HepG2 (cell line): ENCODE results near the gene MATK. TPM values are rescaled to one million over a fixed set of nuclear protein-coding genes. Genes with fewer than 3 reads are reported as not detected.

Experiments
- BRCA1 ChIP-seq: sonication (generic); formaldehyde crosslinking; IDR thresholded peaks from 2 replicates; pipeline ENCODE4 v1.4.0; 2020; ENCODE audit warnings: missing genetic modification reagents
- CREB1 ChIP-seq, 2 experiments: fragments of 450-650 bp in 1 of 2; IDR thresholded peaks; 2 replicates each; pipeline ENCODE4 v1.6.1; 2016 to 2017; ENCODE audit warnings: control low read depth in 1 of 2, mild to moderate bottlenecking in 1 of 2, missing compliant biosample characterization in 1 of 2, missing genetic modification characterization in 1 of 2
- FOXA3 ChIP-seq: IDR thresholded peaks from 2 replicates; pipeline ENCODE4 v1.6.1; 2016; ENCODE audit warnings: missing genetic modification reagents, missing compliant biosample characterization
- HOXA3 ChIP-seq: sonication (generic); formaldehyde crosslinking; IDR thresholded peaks from 2 replicates; pipeline ENCODE4 v1.5.0; 2020; ENCODE audit warnings: missing genetic modification reagents
- JARID2 ChIP-seq: sonication (generic); formaldehyde crosslinking; IDR thresholded peaks from 2 replicates; pipeline ENCODE4 v1.8.1; 2023; ENCODE audit warnings: missing genetic modification reagents, inconsistent platforms; ENCODE audit not compliant: insufficient replicate concordance
- KAT7 ChIP-seq: IDR thresholded peaks from 2 replicates; pipeline ENCODE4 v1.6.1; 2018; ENCODE audit warnings: borderline replicate concordance, missing compliant biosample characterization
- KDM5A ChIP-seq: fragments of 200-600 bp; sonication (generic); IDR thresholded peaks from 2 replicates; pipeline ENCODE4 v1.7.0; 2018; ENCODE audit warnings: antibody characterized with exemption, mild to moderate bottlenecking, low read length, borderline replicate concordance
- MTA1 ChIP-seq: sonication (generic); formaldehyde crosslinking; IDR thresholded peaks from 2 replicates; pipeline ENCODE4 v1.4.0; 2020; ENCODE audit warnings: missing genetic modification reagents, mild to moderate bottlenecking, borderline replicate concordance
- SIN3B ChIP-seq: fragments of 150-350 bp; IDR thresholded peaks from 2 replicates; pipeline ENCODE4 v1.6.1; 2014; ENCODE audit warnings: low read length
- SIX1 ChIP-seq: sonication (generic); formaldehyde crosslinking; IDR thresholded peaks from 2 replicates; pipeline ENCODE4 v1.4.0; 2020; ENCODE audit warnings: missing genetic modification reagents, borderline replicate concordance
- SP1 ChIP-seq, 2 experiments: fragments of 450-650 bp in 1 of 2; sonication (generic) in 1 of 2; formaldehyde crosslinking in 1 of 2; IDR thresholded peaks; 2 replicates each; pipeline versions ENCODE4 v1.4.0 to v1.6.1; 2016 to 2020; ENCODE audit warnings: missing genetic modification reagents in 1 of 2
- TAF1 ChIP-seq: sonication (generic); formaldehyde crosslinking; IDR thresholded peaks from 2 replicates; pipeline ENCODE4 v1.4.0; 2020; ENCODE audit warnings: missing genetic modification reagents
- ZBTB38 ChIP-seq: sonication (generic); formaldehyde crosslinking; IDR thresholded peaks from 2 replicates; pipeline ENCODE4 v1.5.1; 2020; ENCODE audit warnings: mild to moderate bottlenecking, missing genetic modification reagents
- ZNF251 ChIP-seq: sonication (generic); formaldehyde crosslinking; IDR thresholded peaks from 2 replicates; pipeline ENCODE4 v1.9.0; 2021; ENCODE audit warnings: mild to moderate bottlenecking, missing genetic modification reagents
- ZNF263 ChIP-seq: sonication (generic); formaldehyde crosslinking; IDR thresholded peaks from 2 replicates; pipeline ENCODE4 v1.4.0; 2020; ENCODE audit warnings: missing genetic modification reagents
- polyA plus RNA-seq, 8 experiments: library from polyadenylated mRNA; depleted of rRNA in 3 of 8; stranded (reverse) in 7 of 8; unstranded in 1 of 8; fragments of >200 nt; fragmentation: Illumina TruSeq in 4 of 8; extraction: Trizol in 4 of 8; gene quantifications; 2 replicates each; pipeline versions ENCODE4 v1.2.1 to v1.2.3, GENCODE V29; 2011 to 2016; ENCODE audit warnings: low read depth in 4 of 8, missing spikeins in 1 of 8, mixed read lengths in 1 of 8; ENCODE audit not compliant: insufficient read depth in 1 of 8
- total RNA-seq, 5 experiments: library from RNA; depleted of rRNA; stranded (reverse); fragments of >200 nt; fragmentation: Illumina TruSeq; extraction: Trizol; gene quantifications; 2 replicates each; pipeline ENCODE4 v1.2.3, GENCODE V29; 2016; ENCODE audit warnings: low read depth in 1 of 5
- TF ChIP-seq, protein P1 (sequence below): sonication (generic); formaldehyde crosslinking; IDR thresholded peaks from 2 replicates; pipeline ENCODE4 v1.5.1; 2020; ENCODE audit warnings: missing genetic modification reagents, mild to moderate bottlenecking, borderline replicate concordance
- TF ChIP-seq, protein P2 (sequence below): sonication (generic); formaldehyde crosslinking; IDR thresholded peaks from 2 replicates; pipeline ENCODE4 v1.4.0; 2020; ENCODE audit warnings: missing genetic modification reagents, borderline replicate concordance
- TF ChIP-seq, protein P3 (sequence below): sonication (generic); formaldehyde crosslinking; IDR thresholded peaks from 2 replicates; pipeline ENCODE4 v1.4.0; 2020; ENCODE audit warnings: missing genetic modification reagents
- TF ChIP-seq, protein P4 (sequence below): sonication (generic); formaldehyde crosslinking; IDR thresholded peaks from 2 replicates; pipeline ENCODE4 v1.5.0; 2020; ENCODE audit warnings: mild to moderate bottlenecking, missing genetic modification reagents

Gene MATK
- total and polyA plus RNA-seq, 2 of the 13 experiments (the other 11 are each of a cell fraction or from before 2014, with no cell fraction given) = 0.09 TPM; not detected in 1

DNA sequence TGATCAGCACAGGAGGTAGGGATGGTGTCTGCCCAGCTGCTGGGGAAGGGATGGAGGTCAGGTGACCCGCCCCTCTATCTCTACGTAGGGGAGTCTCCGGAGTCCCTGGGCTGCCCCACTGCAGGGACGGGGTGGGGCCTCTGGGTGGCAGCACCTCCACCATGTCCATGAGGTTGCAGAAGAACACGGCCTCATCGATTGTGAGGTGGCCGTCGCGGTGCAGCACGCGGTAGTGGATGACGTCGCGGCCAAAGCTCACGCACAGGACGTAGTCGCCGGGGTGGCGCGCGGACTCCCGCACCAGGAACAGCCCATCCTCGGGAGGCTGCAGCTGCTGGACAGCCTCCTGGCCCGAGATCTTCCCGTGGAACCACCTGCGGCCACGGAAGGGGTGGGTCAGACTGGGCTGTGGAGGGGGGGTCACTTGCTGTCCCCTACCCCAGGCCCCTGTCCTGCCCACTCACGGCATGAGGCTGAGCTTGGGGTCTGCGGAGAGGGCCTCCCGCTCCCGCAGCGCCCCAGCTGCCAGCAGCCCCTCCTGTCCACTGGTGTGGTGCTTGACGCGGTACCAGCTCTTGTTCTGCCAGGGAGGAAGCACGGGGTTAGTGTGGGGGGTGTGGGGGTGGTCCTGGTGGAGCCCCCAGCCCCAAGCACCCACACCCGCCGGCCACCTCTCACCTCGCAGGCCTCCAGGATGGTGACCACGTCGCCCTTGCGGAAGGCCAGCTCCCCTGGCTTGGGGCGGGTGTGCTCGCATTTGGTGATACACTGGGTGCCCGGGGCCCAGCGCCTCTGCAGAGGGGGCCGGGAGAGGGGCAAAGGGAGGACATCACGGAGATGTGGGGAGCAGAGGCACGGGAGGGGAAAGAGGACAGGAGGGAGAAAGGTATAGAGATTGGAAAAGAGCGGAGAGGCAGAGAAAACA is 2.3 kb downstream of the MATK start (continued):
- TF ChIP-seq KAT7 (CRISPR knock-in tag) = no peak
- 0 out of 2 replicates have a peak, but pooled peaks have one; percentile 38 for TF ChIP-seq ZBTB38
- TF ChIP-seq HOXA3 (CRISPR knock-in tag) = peak; percentile 80
- TF ChIP-seq JARID2 = no peak
- no peak for TF ChIP-seq ZNF251 (CRISPR knock-in tag)
- TF ChIP-seq, protein P1, sequence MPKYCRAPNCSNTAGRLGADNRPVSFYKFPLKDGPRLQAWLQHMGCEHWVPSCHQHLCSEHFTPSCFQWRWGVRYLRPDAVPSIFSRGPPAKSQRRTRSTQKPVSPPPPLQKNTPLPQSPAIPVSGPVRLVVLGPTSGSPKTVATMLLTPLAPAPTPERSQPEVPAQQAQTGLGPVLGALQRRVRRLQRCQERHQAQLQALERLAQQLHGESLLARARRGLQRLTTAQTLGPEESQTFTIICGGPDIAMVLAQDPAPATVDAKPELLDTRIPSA (CRISPR knock-in tag) = no peak
- no peak for TF ChIP-seq SIN3B
- no peak for TF ChIP-seq SIX1 (CRISPR knock-in tag)
- TF ChIP-seq, protein P2, sequence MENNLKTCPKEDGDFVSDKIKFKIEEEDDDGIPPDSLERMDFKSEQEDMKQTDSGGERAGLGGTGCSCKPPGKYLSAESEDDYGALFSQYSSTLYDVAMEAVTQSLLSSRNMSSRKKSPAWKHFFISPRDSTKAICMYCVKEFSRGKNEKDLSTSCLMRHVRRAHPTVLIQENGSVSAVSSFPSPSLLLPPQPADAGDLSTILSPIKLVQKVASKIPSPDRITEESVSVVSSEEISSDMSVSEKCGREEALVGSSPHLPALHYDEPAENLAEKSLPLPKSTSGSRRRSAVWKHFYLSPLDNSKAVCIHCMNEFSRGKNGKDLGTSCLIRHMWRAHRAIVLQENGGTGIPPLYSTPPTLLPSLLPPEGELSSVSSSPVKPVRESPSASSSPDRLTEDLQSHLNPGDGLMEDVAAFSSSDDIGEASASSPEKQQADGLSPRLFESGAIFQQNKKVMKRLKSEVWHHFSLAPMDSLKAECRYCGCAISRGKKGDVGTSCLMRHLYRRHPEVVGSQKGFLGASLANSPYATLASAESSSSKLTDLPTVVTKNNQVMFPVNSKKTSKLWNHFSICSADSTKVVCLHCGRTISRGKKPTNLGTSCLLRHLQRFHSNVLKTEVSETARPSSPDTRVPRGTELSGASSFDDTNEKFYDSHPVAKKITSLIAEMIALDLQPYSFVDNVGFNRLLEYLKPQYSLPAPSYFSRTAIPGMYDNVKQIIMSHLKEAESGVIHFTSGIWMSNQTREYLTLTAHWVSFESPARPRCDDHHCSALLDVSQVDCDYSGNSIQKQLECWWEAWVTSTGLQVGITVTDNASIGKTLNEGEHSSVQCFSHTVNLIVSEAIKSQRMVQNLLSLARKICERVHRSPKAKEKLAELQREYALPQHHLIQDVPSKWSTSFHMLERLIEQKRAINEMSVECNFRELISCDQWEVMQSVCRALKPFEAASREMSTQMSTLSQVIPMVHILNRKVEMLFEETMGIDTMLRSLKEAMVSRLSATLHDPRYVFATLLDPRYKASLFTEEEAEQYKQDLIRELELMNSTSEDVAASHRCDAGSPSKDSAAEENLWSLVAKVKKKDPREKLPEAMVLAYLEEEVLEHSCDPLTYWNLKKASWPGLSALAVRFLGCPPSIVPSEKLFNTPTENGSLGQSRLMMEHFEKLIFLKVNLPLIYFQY (CRISPR knock-in tag) = no peak
- no peak for TF ChIP-seq FOXA3 (CRISPR knock-in tag)
- TF ChIP-seq, protein P3, sequence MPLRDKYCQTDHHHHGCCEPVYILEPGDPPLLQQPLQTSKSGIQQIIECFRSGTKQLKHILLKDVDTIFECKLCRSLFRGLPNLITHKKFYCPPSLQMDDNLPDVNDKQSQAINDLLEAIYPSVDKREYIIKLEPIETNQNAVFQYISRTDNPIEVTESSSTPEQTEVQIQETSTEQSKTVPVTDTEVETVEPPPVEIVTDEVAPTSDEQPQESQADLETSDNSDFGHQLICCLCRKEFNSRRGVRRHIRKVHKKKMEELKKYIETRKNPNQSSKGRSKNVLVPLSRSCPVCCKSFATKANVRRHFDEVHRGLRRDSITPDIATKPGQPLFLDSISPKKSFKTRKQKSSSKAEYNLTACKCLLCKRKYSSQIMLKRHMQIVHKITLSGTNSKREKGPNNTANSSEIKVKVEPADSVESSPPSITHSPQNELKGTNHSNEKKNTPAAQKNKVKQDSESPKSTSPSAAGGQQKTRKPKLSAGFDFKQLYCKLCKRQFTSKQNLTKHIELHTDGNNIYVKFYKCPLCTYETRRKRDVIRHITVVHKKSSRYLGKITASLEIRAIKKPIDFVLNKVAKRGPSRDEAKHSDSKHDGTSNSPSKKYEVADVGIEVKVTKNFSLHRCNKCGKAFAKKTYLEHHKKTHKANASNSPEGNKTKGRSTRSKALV (CRISPR knock-in tag) = 0 out of 2 replicates have a peak, but pooled peaks have one; percentile 21
- TF ChIP-seq BRCA1 (CRISPR knock-in tag) = no peak
- TF ChIP-seq SP1 (IDR thresholded peaks at IDR 0.05) = no peak
- TF ChIP-seq SP1 (CRISPR knock-in tag; IDR thresholded peaks at IDR 0.05) = peak; percentile 43; the same call in 1 of the 2 replicates
- TF ChIP-seq ZNF263 (CRISPR knock-in tag) = no peak
- TF ChIP-seq TAF1 (CRISPR knock-in tag) = no peak
- TF ChIP-seq MTA1 (CRISPR knock-in tag) = 0 out of 2 replicates have a peak, but pooled peaks have one; percentile 46
- no peak for TF ChIP-seq KDM5A
- peak; percentile 80 for TF ChIP-seq CREB1 (IDR thresholded peaks at IDR 0.05)
- peak; percentile 41; the same call in 1 of the 2 replicates for TF ChIP-seq CREB1 (CRISPR knock-in tag; IDR thresholded peaks at IDR 0.05)
- TF ChIP-seq, protein P4, sequence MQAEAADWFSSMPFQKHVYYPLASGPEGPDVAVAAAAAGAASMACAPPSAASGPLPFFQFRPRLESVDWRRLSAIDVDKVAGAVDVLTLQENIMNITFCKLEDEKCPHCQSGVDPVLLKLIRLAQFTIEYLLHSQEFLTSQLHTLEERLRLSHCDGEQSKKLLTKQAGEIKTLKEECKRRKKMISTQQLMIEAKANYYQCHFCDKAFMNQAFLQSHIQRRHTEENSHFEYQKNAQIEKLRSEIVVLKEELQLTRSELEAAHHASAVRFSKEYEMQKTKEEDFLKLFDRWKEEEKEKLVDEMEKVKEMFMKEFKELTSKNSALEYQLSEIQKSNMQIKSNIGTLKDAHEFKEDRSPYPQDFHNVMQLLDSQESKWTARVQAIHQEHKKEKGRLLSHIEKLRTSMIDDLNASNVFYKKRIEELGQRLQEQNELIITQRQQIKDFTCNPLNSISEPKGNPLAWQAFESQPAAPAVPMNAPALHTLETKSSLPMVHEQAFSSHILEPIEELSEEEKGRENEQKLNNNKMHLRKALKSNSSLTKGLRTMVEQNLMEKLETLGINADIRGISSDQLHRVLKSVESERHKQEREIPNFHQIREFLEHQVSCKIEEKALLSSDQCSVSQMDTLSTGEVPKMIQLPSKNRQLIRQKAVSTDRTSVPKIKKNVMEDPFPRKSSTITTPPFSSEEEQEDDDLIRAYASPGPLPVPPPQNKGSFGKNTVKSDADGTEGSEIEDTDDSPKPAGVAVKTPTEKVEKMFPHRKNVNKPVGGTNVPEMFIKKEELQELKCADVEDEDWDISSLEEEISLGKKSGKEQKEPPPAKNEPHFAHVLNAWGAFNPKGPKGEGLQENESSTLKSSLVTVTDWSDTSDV (CRISPR knock-in tag) = no peak
